HAP-1 (cell line): ENCODE results near the gene IFT20.
"Not testable (repeated sequence)": the region's sequence is repeated elsewhere in the genome, so short reads cannot be mapped to it uniquely, and the experiment has no call there.

Experiments
- DNase-seq, 2 experiments: peaks; one replicate each; pipeline ENCODE4 v3.0.0-alpha.2; 2016 to 2020; ENCODE audit warnings: low spot score in 2 of 2
- H3K27me3 ChIP-seq: fragments of 250-450 bp; sonication (Bioruptor Pico); 2 replicates; pipeline ENCODE4 v1.5.1; 2020; ENCODE audit warnings: low read depth, mild to moderate bottlenecking, moderate library complexity
- H3K36me3 ChIP-seq: fragments of 250-450 bp; sonication (Bioruptor Pico); replicated peaks from 2 replicates; pipeline ENCODE4 v1.5.1; 2020; ENCODE audit warnings: mild to moderate bottlenecking
- H3K4me1 ChIP-seq: fragments of 250-450 bp; sonication (Bioruptor Pico); 2 replicates; pipeline ENCODE4 v1.5.1; 2020; ENCODE audit warnings: mild to moderate bottlenecking
- H3K4me3 ChIP-seq: fragments of 250-450 bp; sonication (Bioruptor Pico); 2 replicates; pipeline ENCODE4 v1.5.1; 2020; ENCODE audit warnings: mild to moderate bottlenecking, moderate library complexity
- H3K9me3 ChIP-seq: fragments of 250-450 bp; sonication (Bioruptor Pico); 2 replicates; pipeline ENCODE4 v1.5.1; 2020; ENCODE audit warnings: mild to moderate bottlenecking, moderate library complexity
- in situ Hi-C: fragments of 300-500 bp; cut with MboI; formaldehyde crosslinking; loops from 3 replicates; pipeline ENCODE4 v1.14.3; 2020; ENCODE audit warnings: low sequenced_read_pairs, inconsistent platforms, mixed read lengths

Gene IFT20

DNA sequence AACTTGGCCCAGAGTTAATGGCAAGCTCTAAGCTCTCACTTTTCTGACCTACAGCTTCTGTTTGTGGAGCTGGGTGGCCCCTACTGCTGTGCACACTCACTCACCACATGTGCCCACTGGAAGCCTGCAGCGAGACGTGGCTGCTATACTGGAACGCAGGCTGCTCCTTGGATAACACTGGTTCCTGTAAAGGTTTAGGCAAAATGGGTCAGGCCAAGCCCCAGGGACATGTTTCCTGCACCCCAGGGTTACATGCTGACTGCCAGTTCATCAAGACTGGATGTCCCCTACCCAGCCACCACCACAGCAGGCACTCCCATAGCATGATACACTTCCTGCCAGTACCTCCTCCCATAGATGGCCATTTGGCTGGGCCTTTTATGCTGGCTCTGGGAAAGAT is 13.7 kb upstream of the IFT20 start:
- H3K27me3 ChIP-seq, result no peaks in the 10 kb centered on the region
- no peaks in the 10 kb centered on the region for H3K9me3 ChIP-seq
- no peaks in the 10 kb centered on the region for H3K4me1 ChIP-seq
- no peak overlapping the region for H3K4me3 ChIP-seq
- in situ Hi-C loops, result no loop called here
- DNase-seq, result no peak
- H3K36me3 ChIP-seq, result peaks cover 78% of the 10 kb centered on the region

DNA sequence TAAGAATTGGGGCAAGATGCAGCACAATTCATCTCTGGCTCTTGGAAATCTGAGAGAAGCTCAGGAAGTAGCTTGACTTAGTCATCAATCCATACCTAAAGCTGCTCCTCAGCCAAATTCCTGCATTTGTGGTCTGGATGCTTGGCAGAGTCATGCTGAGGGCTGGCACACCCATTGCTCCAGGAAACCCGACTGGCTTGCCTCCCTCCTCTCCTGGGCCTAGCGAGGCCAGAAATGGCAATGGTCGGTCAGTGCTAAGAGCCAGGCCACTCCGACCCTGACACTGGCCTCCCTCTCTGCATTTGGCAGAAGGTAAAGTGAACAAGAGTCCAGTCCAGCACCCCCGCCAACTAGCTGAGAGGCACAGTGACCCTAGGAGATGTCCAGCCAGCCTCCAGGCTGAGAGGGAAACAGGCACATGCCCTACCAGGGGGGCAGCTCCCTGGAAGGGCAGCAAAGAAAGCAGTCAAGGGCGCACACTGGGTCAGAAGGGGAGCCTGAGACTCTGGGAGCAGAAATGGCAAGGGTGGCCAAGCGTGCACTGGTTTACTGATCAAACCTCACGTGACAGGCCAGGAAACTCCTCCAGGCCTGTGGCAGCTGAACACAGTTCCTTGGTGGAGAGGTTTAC is 12.1 kb upstream of the IFT20 start:
- in situ Hi-C loops, result no loop called here
- Histone ChIP-seq H3K4me3 (no peak overlapping the region), H3K36me3 (peaks cover 68% of the 10 kb centered on the region), H3K4me1 (no peaks in the 10 kb centered on the region), H3K27me3 (no peaks in the 10 kb centered on the region), H3K9me3 (no peaks in the 10 kb centered on the region)
- DNase-seq, result no peak

DNA sequence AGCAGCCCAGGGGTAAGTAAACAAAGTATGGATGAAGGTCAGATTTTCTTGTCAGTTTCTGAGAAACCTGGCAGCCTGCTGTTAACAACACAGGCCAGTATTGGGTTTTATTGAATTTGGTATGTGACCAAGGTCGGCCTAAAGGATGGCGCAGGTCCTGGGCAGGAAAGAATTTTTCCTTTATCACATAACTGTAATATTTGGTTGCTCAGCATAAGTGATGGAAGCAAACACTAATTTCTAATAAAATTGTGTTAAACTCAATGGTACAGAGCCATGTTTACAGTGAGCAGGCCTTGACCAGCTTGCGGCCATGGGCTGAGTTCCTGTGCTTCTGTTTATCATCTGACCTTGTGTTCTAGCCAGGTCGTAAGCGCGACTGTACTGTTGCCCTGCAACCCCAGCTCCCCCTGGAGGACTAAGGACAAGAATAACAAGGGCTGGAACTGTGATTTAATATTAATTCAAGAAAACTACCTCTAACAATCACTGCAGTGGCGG is 11.5 kb upstream of the IFT20 start:
- H3K9me3 ChIP-seq, result no peaks in the 10 kb centered on the region
- H3K4me3 ChIP-seq, result no peak overlapping the region
- H3K4me1 ChIP-seq, result no peaks in the 10 kb centered on the region
- in situ Hi-C loops, result no loop called here
- no peak for DNase-seq
- peaks cover 71% of the 10 kb centered on the region for H3K36me3 ChIP-seq
- no peaks in the 10 kb centered on the region for H3K27me3 ChIP-seq

DNA sequence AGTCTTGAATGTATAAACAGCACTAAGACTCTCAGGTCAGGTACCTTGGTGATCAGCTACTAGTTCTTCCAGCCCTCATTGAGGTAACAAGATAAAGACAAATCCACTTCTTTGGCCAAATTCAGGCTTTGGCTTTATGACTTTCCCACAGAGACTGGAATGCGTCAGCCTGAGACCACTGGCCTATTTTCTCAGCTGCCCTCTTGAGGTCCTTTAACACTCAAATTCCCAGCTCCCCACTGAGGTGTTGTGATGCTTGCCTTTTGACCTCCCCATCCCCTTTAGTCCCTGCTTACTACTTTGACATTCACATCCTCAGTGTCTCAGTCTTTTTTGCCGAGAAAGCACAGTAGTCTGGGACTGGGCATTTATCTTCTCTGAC is 10.9 kb upstream of the IFT20 start:
- H3K36me3 ChIP-seq, result peaks cover 71% of the 10 kb centered on the region
- no peak for DNase-seq
- H3K9me3 ChIP-seq, result no peaks in the 10 kb centered on the region
- no peaks in the 10 kb centered on the region for H3K4me1 ChIP-seq
- H3K4me3 ChIP-seq, result no peak overlapping the region
- in situ Hi-C loops, result no loop called here
- no peaks in the 10 kb centered on the region for H3K27me3 ChIP-seq

DNA sequence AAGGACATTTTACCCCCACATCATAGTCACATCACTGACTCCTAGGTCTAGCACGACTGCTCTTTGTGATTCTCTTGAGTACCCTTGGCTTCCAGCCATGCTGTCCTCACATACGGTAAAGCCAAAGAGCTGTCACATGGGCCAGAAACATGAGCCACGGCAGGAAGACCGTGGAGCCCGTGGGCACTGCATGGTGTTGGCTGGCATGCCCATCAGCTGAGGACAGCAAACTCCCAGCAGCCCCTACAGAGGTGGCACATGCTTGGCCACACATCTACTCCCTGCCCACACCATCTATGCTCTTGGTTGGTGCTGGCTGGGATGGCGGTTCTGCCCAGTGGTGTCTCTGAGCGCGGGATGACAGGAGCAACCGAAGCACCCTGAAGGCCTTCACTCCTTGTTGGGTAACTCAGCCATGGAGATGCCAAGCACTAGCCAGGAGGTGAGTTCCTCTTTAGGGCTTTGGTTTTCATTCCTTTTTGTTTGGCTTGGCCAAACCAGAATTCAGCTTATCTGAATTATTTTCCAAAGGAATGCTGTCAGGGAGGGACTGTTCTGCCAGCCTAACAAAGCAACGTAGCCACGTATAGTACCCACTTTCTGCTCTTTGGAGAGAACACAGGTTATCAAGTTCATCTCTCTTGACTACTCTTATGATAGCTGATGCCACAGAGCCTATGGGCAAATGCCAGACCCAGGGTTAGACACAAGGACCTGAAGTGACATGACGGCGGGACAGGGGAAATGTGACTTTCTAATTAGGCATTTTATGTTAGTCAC is 10.3 kb upstream of the IFT20 start:
- no peak for DNase-seq
- in situ Hi-C loops, result no loop called here
- Histone ChIP-seq H3K27me3 (no peaks in the 10 kb centered on the region), H3K4me1 (no peaks in the 10 kb centered on the region), H3K36me3 (peaks cover 68% of the 10 kb centered on the region), H3K9me3 (no peaks in the 10 kb centered on the region), H3K4me3 (no peak overlapping the region)

DNA sequence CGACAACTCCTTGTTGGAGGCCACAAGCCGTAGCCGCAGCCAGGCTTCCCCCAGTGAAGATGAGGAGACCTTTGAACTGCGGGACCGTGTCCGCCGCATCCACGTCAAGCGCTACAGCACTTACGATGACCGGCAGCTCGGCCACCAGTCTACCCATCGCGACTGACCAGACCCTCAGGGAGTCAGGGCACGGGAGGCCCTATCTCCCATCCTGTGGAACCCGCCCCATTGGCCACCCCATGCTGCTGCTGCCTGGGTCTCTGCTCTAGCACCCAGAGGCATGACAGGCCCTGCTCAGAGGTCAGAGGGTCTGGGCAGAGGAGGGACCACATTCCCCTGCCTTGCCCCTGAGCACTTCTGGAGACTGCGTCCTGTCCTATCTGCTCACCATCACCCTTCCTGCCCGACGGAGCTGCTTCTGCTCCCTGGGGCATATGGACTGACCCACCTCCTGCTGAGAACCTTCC is 9.2 kb upstream of the IFT20 start:
- H3K36me3 ChIP-seq, result peaks cover 56% of the 10 kb centered on the region
- no peak overlapping the region for H3K4me3 ChIP-seq
- H3K4me1 ChIP-seq, result no peaks in the 10 kb centered on the region
- no peak for DNase-seq
- no peaks in the 10 kb centered on the region for H3K27me3 ChIP-seq
- no peaks in the 10 kb centered on the region for H3K9me3 ChIP-seq
- in situ Hi-C loops, result no loop called here

DNA sequence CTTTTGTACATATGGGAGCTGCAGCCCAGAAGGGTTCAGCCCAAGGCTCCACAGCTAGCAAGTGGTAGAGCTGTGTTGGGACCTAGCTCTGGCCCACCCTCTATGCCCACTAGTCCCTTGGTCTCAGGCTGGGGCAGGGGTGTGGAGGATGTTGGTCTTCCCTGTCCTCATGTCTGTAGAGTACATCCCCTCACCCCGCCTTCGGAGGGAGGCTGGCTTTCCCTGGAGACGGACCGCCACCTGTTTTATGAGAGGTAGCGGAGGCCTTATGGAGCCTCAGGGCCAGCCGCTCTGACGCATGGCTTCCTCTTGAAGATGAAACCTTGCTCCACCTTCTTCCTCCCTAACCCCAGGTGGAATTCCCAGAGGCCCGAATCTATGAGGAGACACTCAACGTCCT is 8.7 kb upstream of the IFT20 start:
- no peak for DNase-seq
- Histone ChIP-seq H3K9me3 (no peaks in the 10 kb centered on the region), H3K27me3 (no peaks in the 10 kb centered on the region), H3K4me1 (no peaks in the 10 kb centered on the region), H3K36me3 (peaks cover 55% of the 10 kb centered on the region), H3K4me3 (no peak overlapping the region)
- in situ Hi-C loops, result no loop called here

DNA sequence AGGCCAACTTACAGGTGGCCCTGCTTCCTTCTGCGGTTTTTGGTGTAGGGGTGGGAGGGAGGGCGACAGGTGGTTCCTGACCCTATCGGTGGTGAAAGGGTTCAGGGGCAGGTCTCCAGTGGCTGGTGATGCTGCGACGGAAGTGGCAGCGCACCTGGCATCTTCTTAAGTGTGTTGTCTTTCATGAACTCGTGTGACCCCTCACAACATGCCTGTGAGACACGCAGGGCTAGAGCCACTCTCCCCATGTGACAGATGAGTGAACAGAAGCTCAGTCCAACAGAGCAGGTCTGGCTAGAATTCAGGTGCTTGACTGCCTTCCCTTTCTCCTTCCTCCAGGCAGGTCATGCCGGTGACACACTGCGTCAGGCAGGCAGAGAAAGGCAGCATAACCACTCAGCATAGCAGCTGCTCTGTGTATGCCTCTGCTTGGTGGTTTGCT is 8.2 kb upstream of the IFT20 start:
- H3K4me3 ChIP-seq, result no peak overlapping the region
- in situ Hi-C loops, result no loop called here
- H3K27me3 ChIP-seq, result no peaks in the 10 kb centered on the region
- no peaks in the 10 kb centered on the region for H3K4me1 ChIP-seq
- H3K9me3 ChIP-seq, result no peaks in the 10 kb centered on the region
- peaks cover 50% of the 10 kb centered on the region for H3K36me3 ChIP-seq
- DNase-seq, result no peak

DNA sequence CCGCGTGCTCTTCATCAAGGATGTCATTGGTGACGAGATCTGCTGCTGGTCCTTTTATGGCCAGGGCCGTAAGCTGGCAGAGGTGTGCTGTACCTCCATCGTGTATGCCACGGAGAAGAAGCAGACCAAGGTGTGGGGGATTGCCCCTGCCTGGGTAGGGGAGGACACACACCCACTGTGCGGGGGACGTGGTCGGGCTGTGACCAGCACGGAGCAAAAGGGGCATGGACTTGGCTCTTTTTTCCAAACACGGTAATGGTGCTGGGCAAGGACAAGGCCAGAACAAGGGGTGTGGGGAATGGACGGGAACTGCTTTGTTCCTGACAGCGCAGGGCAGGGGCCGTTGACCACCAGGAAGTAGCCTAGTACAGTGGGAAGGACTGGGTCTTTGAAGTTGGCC is 7.0 kb upstream of the IFT20 start:
- Histone ChIP-seq H3K4me3 (no peak overlapping the region), H3K4me1 (no peaks in the 10 kb centered on the region), H3K9me3 (no peaks in the 10 kb centered on the region), H3K27me3 (no peaks in the 10 kb centered on the region), H3K36me3 (peaks cover 38% of the 10 kb centered on the region)
- no peak for DNase-seq
- in situ Hi-C loops, result no loop called here

DNA sequence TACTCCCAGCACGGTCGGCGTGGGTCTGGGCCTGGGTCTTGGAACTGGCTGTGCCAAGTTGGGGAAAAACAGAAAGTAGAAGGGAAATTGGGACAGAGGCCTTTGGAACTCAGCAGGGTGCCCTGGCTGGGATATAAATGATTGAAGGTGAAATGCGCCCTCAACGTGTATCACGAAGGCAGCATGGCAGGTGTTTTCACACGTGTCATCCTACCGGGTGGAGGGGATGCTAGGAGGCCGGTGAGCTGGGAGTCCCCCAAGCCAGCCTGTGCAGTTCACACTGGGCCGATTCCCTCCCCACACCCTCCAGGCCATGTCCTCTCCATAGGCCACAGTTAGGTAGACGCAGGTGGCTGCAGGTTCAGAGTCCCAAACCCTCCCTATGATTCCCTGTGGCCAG is 6.2 kb upstream of the IFT20 start:
- no peak for DNase-seq
- Histone ChIP-seq H3K36me3 (peaks cover 30% of the 10 kb centered on the region), H3K27me3 (no peaks in the 10 kb centered on the region), H3K9me3 (no peaks in the 10 kb centered on the region), H3K4me1 (peaks cover 4% of the 10 kb centered on the region), H3K4me3 (no peak overlapping the region)
- in situ Hi-C loops, result no loop called here

DNA sequence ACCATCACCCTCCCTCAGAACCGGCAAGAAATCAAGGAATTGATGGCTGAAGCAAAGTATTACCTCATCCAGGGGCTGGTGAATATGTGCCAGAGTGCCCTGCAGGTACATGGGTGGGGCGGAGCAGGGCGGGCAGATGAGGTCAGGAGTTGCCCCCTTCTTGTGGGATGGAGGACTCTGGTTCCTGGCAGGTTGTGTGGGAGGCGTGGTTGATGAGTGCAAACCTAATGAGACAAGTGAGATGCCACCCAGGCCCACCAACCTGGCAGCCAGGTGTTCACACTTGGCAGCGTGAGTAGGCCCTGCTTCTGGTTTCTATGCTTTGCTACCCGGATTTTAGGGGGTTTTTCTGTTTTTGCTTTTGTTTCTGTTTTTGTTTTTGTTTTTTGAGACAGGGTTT is 5.1 kb upstream of the IFT20 start:
- in situ Hi-C loops, result no loop called here
- no peak for DNase-seq
- no peak overlapping the region for H3K4me3 ChIP-seq
- H3K27me3 ChIP-seq, result no peaks in the 10 kb centered on the region
- no peaks in the 10 kb centered on the region for H3K9me3 ChIP-seq
- peaks cover 19% of the 10 kb centered on the region for H3K36me3 ChIP-seq
- peaks cover 6% of the 10 kb centered on the region for H3K4me1 ChIP-seq

DNA sequence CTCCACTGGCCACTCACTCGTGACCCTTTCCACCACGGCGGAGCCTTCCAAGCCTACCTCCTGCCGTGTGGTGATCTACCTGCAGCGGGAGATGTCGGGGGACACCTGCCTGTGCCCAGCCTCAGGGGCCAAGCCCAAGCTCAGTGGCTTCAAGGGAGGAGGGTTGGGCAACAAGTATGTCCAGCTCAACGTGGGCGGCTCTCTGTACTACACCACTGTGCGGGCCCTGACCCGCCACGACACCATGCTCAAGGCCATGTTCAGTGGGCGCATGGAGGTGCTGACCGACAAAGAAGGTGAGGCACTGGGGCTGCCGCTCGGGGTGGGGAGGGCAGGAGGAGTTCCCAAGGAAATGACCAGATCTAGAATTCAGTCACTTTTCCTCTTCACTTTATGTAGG is 4.2 kb upstream of the IFT20 start:
- Histone ChIP-seq H3K36me3 (peaks cover 18% of the 10 kb centered on the region), H3K9me3 (no peaks in the 10 kb centered on the region), H3K4me1 (peaks cover 9% of the 10 kb centered on the region), H3K27me3 (no peaks in the 10 kb centered on the region), H3K4me3 (no peak overlapping the region)
- DNase-seq, result no peak
- in situ Hi-C loops, result no loop called here

DNA sequence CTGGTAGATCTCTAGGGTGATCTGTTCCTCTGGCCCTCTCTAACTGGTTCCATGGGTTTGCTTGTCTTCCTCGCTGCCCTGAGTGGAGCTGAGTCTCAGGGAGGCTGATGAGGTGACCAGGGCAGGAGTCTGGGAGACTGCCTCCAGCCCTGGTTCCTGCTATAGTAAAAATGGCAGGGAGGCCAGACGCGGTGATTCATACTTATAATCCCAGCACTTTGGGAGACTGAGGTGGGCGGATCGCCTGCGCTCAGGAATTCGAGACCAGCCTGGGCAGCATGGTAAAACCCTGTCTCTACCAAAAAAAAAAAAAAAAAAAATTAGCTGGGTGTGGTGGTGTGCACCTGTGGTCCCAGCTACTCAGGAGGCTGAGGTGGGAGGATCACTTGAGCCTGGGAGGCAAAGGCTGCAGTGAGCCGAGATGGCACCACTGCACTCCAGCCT is 3.5 kb upstream of the IFT20 start:
- H3K9me3 ChIP-seq, in situ Hi-C loops, DNase-seq, H3K4me3 ChIP-seq, H3K27me3 ChIP-seq: not testable (repeated sequence)
- Histone ChIP-seq H3K36me3 (peaks cover 18% of the 10 kb centered on the region), H3K4me1 (peaks cover 12% of the 10 kb centered on the region)

DNA sequence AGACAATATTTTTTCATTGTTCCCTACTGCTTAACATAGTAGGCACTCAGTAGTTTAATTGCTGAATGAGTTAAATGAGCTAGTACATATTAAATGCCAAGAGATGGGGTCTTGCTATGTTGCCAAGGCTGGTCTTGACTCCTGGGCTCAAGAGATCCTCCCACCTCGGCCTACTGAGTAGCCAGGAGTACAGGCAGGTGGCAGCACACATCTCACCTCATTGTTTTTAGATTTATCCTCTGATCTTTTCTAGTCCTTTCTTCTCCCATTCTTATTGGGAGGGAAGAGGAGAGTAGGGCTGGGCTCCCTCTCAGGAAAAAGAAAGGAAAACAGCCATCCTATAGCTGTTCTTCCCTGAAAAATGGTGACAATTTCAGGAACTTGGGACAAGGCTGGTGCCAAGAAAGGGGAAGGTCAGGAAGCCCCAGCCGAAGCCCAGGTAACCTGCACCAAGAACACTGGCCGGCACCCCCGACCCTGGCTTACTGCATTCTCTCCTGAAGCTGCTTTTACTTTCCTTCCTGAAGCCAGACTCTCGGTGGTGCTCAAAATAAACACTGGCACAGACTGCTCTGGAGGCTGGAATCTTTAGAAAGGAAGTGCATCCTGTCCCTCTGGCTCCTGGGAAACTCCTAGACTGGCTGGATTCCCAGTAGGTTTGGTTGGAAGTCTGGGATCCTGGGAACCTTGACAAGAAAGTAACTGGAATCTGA is 2.9 kb upstream of the IFT20 start:
- peaks cover 12% of the 10 kb centered on the region for H3K4me1 ChIP-seq
- H3K9me3 ChIP-seq, result no peaks in the 10 kb centered on the region
- peaks cover 18% of the 10 kb centered on the region for H3K36me3 ChIP-seq
- H3K27me3 ChIP-seq, result no peaks in the 10 kb centered on the region
- in situ Hi-C loops, result no loop called here
- no peak for DNase-seq
- no peak overlapping the region for H3K4me3 ChIP-seq
